GM12873 (cell line): ENCODE measurements around the gene OR52A5.

Experiments used
- CTCF ChIP-seq: IDR thresholded peaks from 2 replicates; pipeline ENCODE4 v1.5.1; 2012; ENCODE audit warnings: low read depth, mild to moderate bottlenecking, moderate library complexity, low read length, control low read depth; ENCODE audit not compliant: insufficient read depth; ENCODE audit errors: missing control alignments

The OR52A5 gene

GRCh38 chr11:5118893-5119292 lies 19.3 kb downstream of the OR52A5 start:
- no peak for TF ChIP-seq CTCF

DNA sequence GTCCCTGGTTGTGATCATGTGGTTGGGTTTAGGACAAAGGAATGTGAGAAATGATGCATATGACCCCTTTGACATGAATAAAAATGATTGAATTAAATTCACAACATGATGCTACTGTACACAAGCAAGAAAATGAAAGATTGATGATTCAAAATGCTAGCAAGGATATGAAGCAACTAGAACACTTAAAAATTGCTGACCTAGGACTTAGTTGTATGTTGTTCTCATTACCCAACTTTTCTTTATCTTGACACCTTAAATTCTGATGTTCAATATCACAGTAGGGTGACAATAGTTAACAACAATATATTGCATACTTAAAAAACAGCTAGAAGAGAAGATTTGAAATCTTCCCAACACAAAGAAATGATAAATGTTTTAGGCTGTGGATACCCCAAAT lies 20.6 kb downstream of the OR52A5 start:
- TF ChIP-seq CTCF = no peak

- no peak for TF ChIP-seq CTCF
These were observed 22.8 kb downstream of the OR52A5 start for GRCh38 chr11:5115339-5115738.

DNA sequence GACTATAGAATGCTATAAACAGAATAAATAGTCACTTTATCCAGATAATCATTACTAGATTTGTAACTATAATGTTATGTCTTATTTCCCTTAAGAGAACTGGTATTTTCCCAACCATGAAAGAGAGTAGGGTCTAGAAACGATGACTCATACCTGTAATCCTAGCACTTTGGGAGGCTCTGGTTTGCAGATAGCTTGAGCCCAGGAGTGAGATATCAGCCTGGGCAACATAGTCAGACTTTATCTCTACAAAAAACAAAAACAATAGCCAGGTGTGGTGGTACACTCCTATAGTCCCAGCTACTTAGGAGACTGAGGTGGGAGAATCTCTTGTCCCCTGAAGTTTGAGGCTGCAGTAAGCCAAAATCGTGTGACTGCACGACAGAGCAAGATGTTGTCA lies 30.9 kb downstream of the OR52A5 start:
- TF ChIP-seq CTCF = no peak

DNA sequence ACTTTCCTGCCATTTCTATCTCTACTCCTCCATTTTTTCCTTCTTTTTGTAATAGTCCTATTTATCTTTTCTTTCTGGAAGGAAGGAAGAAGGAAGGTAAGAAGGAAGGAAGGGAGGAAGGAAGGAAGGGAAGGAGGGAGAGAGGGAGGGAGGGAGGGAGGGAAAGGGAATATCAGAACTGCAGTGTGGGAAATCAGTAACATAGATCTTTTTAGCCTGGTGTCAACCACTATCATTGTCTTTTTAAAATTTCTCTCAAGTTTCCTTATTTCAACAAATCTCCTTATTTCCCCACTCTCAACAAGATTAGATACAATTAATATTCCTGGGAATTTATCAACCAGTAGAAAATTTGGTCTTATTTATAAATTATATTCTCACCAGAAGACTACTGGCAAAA lies 35.1 kb downstream of the OR52A5 start:
- TF ChIP-seq CTCF = no peak

GRCh38 chr11:5102246-5102645 lies 35.9 kb downstream of the OR52A5 start:
- no peak for TF ChIP-seq CTCF

GRCh38 chr11:5096011-5096410 lies 42.1 kb downstream of the OR52A5 start:
- TF ChIP-seq CTCF = no peak
